GM21619 (cell line): Measurements from ENCODE around the gene PTPRN2.

ENCODE experiments used
- ATAC-seq: cut with Tn5 transposase; IDR thresholded peaks from one replicate; pipeline ENCODE4 v1.9.1; 2021; ENCODE audit not compliant: unreplicated experiment

The PTPRN2 gene

DNA sequence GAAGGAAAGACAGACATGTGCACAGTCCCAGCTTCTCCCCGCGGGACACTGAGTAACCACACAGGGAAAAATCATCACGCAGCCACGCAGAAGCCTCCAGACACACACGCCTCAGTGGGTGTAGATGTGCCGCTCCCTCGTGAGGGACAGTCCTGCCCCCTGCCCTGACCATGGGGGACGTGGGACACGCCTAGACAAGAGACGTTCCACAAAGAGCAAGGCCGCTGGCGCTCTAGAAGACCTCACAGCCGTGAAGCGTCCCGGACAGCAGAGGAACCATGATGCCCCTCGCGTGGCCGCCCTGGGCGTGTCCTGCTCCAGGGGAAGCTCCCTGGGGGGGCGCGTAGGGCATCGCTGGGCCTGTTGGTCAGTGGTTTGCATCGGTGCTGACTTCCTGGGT is 1040.0 kb downstream of the PTPRN2 start:
- no peak for ATAC-seq

DNA sequence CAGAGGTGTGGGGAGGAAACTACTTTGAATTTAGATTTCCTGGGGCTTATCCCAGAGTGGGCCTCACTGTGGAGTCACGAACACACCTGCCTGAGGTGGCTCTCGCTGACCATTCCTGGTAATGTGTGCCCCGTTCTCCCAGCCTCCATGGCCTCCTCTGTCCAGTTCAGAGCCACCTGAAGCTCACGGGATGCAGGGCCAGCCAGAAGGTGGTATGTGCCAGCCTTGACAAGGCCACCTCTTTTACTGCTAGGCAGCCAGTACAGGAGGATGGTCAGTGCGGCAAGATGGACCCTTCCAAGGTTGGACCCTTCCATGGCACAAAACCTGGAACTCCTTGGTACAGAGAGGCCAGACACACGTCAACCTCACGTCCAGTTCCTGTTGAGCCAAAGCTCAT is 1040.5 kb downstream of the PTPRN2 start:
- no peak for ATAC-seq

DNA sequence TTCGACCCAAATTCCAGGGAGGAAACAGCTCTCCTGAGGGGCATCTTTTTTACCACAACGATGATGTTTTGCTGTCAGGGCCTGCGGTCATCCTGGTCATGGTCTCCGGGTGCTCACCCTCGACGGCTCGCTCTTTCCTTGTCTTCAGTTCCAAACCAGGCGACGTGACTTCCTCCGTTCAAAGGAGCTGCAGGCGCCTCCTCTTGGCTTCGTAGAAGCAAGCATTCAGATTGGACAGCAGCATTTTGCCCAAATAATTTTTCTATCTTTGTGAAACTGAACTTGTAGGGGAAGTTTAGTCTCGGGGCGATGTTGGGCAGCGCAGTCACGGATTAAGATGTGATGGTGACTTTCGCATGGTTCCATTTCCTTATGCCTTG is 1042.0 kb downstream of the PTPRN2 start:
- ATAC-seq: no peak

DNA sequence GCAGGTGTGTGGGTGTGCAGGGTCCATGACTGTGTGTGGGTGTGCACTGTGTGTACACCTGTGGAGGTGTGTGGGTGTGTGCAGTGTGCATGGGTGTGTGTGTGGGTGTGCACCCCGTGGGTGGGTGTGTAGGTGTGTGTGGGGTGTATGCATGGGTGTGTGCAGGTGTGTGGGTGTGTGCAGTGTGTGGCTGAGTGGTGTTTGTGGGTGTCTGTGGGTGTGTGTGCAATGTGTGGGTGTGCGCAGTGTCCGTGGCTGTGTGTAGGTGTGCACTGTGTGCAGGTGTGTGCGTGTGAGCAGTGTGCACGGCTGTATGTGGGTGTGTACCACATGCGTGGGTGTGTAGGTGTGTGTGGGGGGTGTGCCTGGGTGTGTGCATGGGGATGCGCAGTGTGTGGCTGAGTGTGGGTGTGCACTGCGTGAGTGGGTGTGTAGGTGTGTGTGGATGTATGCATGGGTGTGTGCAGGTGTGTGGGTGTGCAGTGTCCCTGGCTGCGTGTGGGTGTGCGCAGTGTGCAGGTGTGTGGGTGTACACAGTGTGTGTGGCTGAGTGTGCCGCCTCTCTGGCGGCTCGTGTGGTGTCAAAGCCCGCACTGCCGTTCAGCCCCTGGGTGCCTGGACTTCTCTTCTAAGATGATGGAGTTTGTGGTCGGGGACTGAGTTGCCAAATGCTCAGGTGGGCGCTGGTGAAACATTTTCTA is 1042.5 kb downstream of the PTPRN2 start:
- ATAC-seq: no peak

DNA sequence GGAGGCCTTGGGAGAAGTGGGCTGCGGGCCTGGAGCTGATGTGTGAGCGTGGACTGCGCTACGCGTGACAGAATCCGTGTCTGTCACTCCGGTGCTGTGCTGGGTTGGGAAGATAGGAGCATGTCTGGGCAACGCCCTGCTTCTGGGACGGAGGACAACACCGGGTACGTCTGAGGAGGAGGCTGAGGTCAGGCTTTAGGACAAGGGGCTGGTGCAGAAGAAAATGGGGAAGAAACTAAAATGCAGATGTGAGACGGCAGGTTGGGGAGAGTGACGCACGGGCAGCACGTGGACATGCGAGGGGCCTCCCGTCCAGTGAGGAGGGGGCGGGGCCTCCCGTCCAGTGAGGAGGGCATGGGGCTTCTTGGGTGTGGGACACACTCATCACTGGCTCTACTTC is 1043.4 kb downstream of the PTPRN2 start:
- no peak for ATAC-seq

DNA sequence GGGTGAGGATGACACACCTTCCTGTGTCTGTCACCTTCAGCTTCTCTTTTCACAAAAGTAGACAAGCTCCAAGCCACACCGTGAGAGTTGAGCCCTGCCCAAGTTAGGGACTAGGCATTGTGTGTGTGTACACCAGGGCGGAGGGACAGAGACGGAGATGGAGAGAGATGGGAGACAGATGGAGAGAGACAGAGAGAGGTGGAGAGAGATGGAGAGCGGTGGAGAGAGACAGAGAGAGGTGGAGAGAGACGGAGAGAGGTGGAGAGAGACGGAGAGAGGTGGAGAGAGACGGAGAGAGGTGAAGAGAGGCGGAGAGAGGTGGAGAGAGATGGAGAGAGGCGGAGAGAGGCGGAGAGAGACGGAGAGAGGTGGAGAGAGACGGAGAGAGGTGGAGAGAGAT is 1043.8 kb downstream of the PTPRN2 start:
- ATAC-seq: no peak

DNA sequence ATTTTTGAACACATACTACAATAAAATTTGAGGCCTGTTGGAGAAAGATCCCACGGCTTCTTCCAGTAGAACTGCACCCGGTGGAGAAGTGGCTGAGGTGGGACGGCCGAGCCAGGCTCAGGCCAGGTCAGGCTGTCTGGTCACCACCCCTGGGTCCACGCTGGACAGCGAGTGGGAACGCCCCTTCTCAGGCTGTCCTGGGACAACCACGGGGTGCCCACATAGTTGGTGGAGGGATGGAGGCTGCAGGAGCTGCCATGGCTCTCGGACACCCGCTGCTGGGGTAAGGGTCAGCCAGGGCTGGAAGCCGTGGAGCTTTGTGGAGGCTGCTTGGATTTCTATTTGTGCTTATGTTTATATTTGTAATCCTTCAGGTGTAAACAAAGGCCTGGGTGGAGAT is 1044.3 kb downstream of the PTPRN2 start:
- ATAC-seq: no peak

DNA sequence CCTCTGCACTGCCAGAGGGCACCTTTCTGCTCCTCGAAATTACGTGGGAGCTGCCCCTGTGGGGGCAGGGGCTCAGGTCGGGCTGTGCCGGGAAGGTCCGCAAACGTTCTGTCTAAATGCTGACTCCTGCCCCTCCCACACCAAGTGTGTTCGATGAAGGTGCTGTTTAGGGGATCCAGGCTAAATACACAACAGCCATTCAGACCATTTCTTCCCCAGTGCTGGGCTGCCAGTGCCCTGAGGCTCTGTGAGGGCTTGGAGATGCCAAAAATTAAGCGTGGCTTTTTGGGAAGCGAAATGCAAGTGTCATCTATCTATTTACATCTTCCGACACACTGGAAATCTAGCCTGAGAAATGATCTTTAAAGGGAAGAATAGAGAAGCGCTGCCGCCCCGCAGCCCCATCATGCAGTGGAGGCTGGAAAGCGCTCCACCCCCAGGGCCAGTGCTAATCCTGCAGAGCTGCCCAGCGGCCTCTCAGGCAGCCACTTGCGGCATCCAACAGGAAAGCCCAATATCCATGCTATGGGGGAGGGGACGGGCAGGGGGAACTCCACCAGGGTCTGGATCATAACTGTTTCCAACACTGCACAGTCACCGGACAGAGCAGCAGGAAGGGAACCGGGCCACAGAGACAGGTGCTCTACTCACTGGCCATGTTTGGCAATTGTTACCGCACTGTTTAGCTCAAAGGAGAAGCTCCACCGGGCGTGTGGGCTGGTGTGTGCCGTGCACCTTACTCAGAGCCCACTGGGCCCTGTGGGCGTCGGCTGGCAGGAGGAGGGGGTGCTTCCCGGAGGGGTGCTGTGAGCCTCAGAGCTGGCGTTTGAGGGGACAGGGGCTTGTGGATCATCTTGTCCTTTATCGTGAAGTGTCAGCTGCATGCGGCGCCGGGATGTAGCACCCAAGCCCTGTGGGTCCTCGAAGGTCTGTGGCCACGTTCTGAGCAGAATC is 1045.3 kb downstream of the PTPRN2 start:
- ATAC-seq: no peak

DNA sequence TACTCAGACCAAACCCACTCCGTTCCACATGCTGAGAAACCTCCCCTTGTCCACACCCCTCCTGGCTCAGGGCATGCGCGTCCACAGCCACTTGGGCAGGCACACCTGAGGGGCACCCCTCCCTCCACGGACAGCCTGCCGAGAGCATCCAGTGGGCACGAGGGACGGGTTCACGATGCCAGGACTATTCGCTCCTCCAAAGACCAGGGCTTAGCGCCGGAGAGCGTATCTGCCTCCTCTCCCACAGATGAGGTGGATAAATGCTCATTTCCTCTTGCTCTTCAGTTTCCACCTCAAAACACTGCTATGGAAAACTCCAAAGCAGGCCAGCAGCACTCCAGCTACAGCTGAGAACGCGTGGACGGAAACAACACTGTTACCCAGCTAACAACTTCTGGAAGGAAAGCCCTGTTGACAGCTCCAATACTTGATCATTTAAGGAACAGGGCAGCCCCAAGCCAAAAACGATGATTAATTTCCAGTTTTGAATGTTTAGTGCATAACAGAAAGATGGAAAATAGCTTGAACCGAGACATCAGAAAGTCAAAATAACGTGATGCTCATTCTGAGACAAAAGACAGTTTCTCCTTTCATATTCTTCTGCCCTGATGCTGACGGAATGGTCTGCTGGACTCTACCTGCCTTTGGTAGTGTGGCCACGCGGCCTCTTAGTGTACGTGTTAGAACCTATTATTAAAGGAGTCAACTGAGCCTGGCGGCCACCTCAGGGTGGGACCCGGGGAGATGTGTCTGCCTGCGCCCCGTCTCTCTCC is 1046.1 kb downstream of the PTPRN2 start:
- ATAC-seq: no peak

DNA sequence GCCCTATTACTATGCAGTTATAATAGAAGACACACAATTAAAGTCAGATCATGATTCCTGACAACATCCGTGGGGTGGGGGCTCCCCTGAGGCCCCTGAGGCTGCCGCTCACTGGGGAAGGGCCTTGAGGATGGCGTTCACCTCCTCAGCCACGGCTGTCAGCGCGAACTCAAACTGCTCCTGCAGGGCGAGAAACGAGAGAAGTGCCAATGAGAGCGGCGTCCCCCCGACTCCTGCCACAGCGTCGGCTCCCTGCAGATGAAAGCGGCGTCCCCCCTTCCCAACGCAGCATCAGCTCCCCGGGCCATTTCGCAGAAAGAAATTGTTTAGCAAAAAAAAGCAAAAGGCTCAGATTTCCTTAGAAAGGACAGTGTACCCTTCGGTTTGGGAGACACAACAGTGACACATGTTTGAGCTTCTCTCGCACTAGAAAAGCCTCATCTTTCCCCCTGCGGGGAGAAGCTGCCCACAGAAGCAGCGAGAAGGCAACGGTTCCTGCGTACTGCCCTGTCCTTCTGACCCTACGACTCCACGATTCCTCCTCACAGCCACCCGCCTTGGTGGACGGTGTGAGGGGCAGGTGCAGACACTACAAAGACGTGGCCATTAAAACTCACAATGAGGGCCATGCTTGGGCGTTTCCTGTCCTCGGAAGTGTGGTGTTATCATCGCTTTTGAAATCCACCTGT is 1046.9 kb downstream of the PTPRN2 start:
- no peak for ATAC-seq

DNA sequence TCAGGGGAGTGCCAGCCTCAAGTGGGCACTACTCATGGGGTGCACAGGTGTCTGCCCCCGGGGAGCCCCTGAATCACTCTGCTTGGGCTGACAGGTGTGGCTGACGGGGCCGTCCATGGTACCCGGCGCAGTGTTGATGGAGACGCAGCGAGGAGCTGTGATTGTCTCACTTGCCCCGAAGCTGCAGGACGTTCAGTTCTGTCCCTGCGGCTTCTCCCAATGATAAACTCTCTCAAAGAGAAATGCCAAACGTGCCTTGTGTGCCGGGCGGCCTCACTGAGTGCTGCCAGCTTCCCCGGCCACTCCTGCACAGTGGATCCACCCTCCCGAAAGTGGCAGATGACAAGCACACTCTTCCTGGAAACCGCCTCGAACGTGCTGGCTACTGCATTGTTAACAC is 1047.6 kb downstream of the PTPRN2 start:
- ATAC-seq: no peak

DNA sequence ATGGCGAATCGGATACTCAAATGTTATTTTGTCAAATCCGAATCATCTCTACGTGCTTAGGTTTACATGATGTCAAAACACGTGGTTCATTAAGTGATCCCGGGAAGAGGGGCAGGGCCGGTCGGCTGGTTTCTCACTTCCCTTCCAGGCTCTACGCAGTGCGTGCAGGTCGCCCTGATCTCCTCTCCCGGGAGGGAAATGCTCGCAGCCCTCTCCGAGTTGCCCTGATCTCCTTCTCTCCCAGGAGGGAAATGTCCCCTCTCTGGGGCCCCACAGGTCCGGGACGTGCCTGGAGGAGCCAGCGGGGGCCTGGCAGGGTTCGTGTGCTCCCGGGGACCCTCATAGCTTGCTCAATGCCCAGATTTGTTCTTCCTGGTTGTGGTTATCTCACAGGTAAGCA is 1048.1 kb downstream of the PTPRN2 start:
- ATAC-seq: no peak

DNA sequence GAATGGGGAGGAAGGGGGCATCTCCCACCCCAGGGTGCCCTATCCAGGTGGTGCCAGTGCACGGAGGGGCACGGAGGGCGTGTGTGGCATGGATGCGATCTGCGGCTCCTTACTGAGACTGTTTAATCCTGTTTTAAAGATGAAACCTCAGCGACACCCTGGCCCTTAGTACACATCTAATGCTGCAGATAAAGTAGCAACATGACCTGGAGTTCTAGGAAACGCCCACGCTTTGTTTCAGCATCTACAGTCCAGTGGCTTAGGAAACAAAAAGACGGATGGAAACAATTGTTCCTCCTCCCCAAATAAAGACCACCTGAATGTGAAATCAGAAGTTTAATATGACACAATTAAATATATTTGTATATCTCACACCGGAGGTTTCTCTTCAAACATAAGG is 1048.9 kb downstream of the PTPRN2 start:
- ATAC-seq: no peak

DNA sequence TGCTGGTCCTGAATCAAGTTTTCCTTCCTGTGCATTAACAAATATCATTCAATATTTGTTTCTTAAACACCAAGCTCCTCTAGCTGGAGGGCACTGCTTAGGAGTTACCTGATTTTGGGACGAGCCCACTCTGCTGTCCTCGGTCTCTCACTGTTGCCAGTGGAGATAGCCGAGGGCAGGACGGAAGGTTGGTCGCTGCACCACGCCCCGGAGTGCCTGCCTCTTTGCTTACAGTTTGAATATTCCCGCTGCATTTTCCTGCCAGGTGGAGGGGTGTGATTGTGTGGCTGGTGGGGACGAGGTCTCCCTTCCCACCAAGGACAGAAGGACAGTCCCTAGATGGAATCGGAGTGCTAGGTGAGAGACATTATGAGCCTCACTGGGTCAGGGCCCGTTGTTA is 1049.3 kb downstream of the PTPRN2 start:
- no peak for ATAC-seq

DNA sequence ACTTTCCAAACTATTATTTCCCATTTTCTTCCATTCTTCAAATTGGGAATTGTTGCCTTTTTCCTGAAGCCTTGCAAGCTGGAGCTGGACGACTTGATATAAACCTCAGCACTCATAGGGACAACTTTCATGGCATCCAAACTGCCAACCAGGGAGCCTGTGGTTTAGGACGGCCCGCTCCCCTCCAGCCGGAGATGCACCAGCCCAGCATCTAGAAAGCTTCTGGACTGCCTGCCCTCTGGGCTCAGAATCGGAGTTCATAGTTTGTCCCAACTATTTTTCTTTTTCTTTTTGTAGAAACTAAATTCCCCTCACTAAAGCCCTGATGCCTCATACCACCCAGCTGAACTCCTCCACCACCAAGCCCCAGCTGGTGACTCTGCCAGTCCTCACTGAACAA is 1050.6 kb downstream of the PTPRN2 start:
- ATAC-seq: no peak

DNA sequence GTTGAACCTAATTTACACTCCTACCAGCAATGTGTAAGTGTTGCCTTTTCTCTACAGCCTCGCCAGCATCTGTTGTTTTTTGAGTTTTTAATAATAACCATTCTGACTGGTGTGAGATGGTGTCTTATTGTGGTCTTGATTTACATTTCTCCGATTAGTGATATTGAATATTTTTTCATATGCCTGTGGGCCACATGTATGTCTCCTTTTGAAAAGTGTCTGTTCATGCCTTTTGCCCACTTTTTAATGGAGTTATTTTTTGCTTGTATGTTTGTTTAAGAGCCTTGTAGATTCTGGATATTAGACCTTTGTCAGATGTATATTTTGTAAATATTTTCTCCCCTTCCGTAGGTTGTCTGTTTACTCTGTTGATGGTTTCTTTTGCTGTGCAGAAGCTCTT is 1055.6 kb downstream of the PTPRN2 start:
- ATAC-seq: no peak

DNA sequence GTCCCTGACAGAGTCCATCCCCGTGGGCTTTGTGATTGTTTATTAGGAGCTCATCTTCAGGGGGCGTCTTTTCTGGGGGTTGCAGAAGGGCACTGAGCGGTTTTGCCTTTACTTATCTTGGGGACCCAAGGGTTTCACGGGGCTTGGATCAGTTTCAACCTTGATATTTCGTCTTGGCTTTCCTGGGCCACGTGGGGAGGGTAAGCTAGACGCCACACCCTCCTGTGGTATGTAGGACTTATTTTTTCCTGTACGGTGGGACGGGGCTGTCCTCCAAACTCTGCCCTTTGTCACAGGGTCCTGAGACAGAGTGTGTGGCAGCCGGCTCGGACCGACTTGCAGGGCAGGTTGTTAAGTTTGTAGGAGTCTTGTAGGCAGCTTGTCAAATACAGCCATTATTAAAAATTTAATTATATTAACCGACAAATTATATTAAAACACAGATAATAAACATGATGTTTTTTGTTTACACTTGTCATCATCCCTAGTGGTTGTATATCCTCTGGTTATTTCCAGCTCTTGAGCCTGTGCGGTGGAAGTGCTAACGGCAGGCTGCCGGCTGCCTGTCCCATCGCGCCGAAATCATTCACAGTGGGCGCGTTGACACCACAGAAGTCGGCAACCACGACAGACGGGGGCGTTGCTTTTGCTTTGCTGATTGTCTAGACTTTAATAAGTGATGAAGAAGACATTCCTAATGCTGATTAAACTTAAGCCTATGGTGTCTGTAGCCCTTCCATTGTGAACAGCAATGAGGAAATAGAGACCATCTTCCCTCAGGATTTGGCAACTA is 1057.7 kb downstream of the PTPRN2 start:
- ATAC-seq: no peak

DNA sequence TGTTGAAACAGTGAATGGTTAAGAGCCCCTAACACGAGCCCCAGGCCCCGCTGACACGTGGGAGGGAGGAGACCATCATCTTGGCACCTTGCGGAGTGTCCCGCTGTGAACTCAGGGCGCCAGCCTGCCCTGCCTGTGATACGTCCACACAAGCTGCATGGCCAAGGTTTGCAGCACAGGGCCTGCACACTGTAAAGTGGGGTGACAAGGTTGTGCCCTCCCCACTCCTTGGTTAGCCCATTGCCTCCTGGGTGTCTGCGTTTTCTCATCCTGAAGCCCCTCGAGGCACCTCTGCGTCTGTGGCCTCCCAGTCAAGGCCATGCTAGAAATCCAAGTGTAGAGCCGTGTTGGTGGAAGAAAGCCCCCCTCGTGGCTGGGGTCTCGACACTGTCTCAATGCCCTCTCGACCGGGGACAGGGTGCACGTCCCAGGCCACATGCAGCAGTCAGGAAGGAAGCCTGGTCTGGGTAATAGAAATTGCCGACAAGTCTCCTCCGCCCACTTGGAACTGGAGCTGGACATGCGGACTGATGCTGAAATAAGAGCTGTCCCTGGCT is 1058.8 kb downstream of the PTPRN2 start:
- no peak for ATAC-seq

DNA sequence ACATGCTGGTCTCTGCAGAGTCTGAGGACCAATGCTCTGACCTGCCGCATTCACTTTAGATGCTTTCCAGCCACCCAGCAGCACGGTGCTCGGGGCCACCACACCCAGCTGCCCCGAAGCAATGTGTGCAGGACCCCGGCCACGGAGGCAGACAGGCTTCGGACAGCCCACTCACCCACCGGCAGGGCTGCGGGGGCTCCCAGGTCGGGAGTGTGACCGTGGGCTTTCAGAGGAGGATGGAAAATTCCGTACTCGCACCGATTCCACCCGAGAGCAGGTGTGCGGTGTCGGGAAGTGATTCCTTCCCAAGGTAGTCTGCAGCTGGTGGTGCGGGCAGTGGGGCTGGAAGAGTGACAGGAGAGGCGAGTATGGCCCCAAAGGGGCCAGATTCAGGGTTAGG is 1059.9 kb downstream of the PTPRN2 start:
- ATAC-seq: no peak
